ENCODE results near the gene REPS1.
A peak's percentile ranks its signal among the peaks of the same experiment; 100 is the strongest.

The REPS1 gene

GRCh38 chr6:138957484-138957883 is 30.6 kb downstream of the REPS1 start:
- Histone ChIP-seq H4K5ac (ENCODE audit: low read length) (no peak overlapping the region), H2BK15ac (replicated peaks; ENCODE audit: low read depth) (no peak overlapping the region), H3K4me2 (ENCODE audit: low read length) (no peak overlapping the region), H2BK5ac (ENCODE audit: low read length) (no peak overlapping the region), H3K9ac (ENCODE audit: low read length) (no peak overlapping the region), H3K79me1 (ENCODE audit: low read length) (peaks cover 3% of the 10 kb centered on the region), H3K79me2 (ENCODE audit: control insufficient read depth, insufficient read depth, low read length) (peaks cover 25% of the 10 kb centered on the region), H3K4me1 (ENCODE audit: control insufficient read depth, low read depth, low read length) (no peaks in the 10 kb centered on the region), H2AK5ac (ENCODE audit: low read length) (no peak overlapping the region), H3K27me3 (ENCODE audit: insufficient read depth, low read length, poor library complexity) (no peaks in the 10 kb centered on the region), H3K23ac (ENCODE audit: low read length) (no peak overlapping the region), H3K36me3 (ENCODE audit: control insufficient read depth, insufficient read depth, low read length) (no peaks in the 10 kb centered on the region), H3K27ac (ENCODE audit: low read depth, low read length) (no peak overlapping the region), H3K4me3 (ENCODE audit: low read length) (no peak overlapping the region), H3K18ac (ENCODE audit: low read length) (no peak overlapping the region), H3K56ac (ENCODE audit: low read length) (no peak overlapping the region), H4K8ac (ENCODE audit: low read depth, low read length) (no peak overlapping the region), H2BK120ac (ENCODE audit: low read depth, low read length) (no peak overlapping the region), H3K4ac (ENCODE audit: low read depth, low read length) (no peak overlapping the region)
- DNase-seq, result no peak
- no CpG with 5 or more reads among the region's 2 CpGs for WGBS (ENCODE audit: extremely low coverage, insufficient coverage, low lambda C conversion rate)

- no CpG with 5 or more reads among the region's 3 CpGs for WGBS (ENCODE audit: extremely low coverage, insufficient coverage, low lambda C conversion rate)
- no peak overlapping the region for H4K5ac ChIP-seq (ENCODE audit: low read length)
- no peak overlapping the region for H2BK15ac ChIP-seq (replicated peaks; ENCODE audit: low read depth)
- no peak overlapping the region for H2AK5ac ChIP-seq (ENCODE audit: low read length)
- no peak overlapping the region for H3K9ac ChIP-seq (ENCODE audit: low read length)
- H3K79me1 ChIP-seq (ENCODE audit: low read length), result no peaks in the 10 kb centered on the region
- no peaks in the 10 kb centered on the region for H3K36me3 ChIP-seq (ENCODE audit: control insufficient read depth, insufficient read depth, low read length)
- H3K18ac ChIP-seq (ENCODE audit: low read length), result no peak overlapping the region
- H3K4me2 ChIP-seq (ENCODE audit: low read length), result no peak overlapping the region
- H3K4me1 ChIP-seq (ENCODE audit: control insufficient read depth, low read depth, low read length), result no peaks in the 10 kb centered on the region
- H3K27ac ChIP-seq (ENCODE audit: low read depth, low read length), result no peak overlapping the region
- no peaks in the 10 kb centered on the region for H3K27me3 ChIP-seq (ENCODE audit: insufficient read depth, low read length, poor library complexity)
- no peak overlapping the region for H3K4me3 ChIP-seq (ENCODE audit: low read length)
- H4K8ac ChIP-seq (ENCODE audit: low read depth, low read length), result no peak overlapping the region
- peaks cover 20% of the 10 kb centered on the region for H3K79me2 ChIP-seq (ENCODE audit: control insufficient read depth, insufficient read depth, low read length)
- H3K56ac ChIP-seq (ENCODE audit: low read length), result no peak overlapping the region
- H2BK120ac ChIP-seq (ENCODE audit: low read depth, low read length), result no peak overlapping the region
- no peak overlapping the region for H3K23ac ChIP-seq (ENCODE audit: low read length)
- peak; percentile 49 for DNase-seq
- no peak overlapping the region for H3K4ac ChIP-seq (ENCODE audit: low read depth, low read length)
- H2BK5ac ChIP-seq (ENCODE audit: low read length), result no peak overlapping the region
These were observed 31.7 kb downstream of the REPS1 start for GRCh38 chr6:138956244-138956924.

GRCh38 chr6:138955262-138955661 is 32.8 kb downstream of the REPS1 start:
- no peaks in the 10 kb centered on the region for H3K79me1 ChIP-seq (ENCODE audit: low read length)
- H3K56ac ChIP-seq (ENCODE audit: low read length), result no peak overlapping the region
- H4K8ac ChIP-seq (ENCODE audit: low read depth, low read length), result no peak overlapping the region
- no peaks in the 10 kb centered on the region for H3K36me3 ChIP-seq (ENCODE audit: control insufficient read depth, insufficient read depth, low read length)
- no peak overlapping the region for H3K4me3 ChIP-seq (ENCODE audit: low read length)
- no peak overlapping the region for H3K27ac ChIP-seq (ENCODE audit: low read depth, low read length)
- H2BK120ac ChIP-seq (ENCODE audit: low read depth, low read length), result no peak overlapping the region
- no peak overlapping the region for H2BK15ac ChIP-seq (replicated peaks; ENCODE audit: low read depth)
- H3K4ac ChIP-seq (ENCODE audit: low read depth, low read length), result no peak overlapping the region
- H3K27me3 ChIP-seq (ENCODE audit: insufficient read depth, low read length, poor library complexity), result no peaks in the 10 kb centered on the region
- no peak overlapping the region for H2AK5ac ChIP-seq (ENCODE audit: low read length)
- H3K23ac ChIP-seq (ENCODE audit: low read length), result peak overlapping the region; percentile 52
- no peak for DNase-seq
- no peak overlapping the region for H3K9ac ChIP-seq (ENCODE audit: low read length)
- peaks cover 20% of the 10 kb centered on the region for H3K79me2 ChIP-seq (ENCODE audit: control insufficient read depth, insufficient read depth, low read length)
- H2BK5ac ChIP-seq (ENCODE audit: low read length), result no peak overlapping the region
- H3K18ac ChIP-seq (ENCODE audit: low read length), result no peak overlapping the region
- no peak overlapping the region for H3K4me2 ChIP-seq (ENCODE audit: low read length)
- H4K5ac ChIP-seq (ENCODE audit: low read length), result no peak overlapping the region
- H3K4me1 ChIP-seq (ENCODE audit: control insufficient read depth, low read depth, low read length), result no peaks in the 10 kb centered on the region

- Histone ChIP-seq H3K4me3 (ENCODE audit: low read length) (no peak overlapping the region), H2BK5ac (ENCODE audit: low read length) (no peak overlapping the region), H3K27ac (ENCODE audit: low read depth, low read length) (no peak overlapping the region), H2BK15ac (replicated peaks; ENCODE audit: low read depth) (no peak overlapping the region), H3K9ac (ENCODE audit: low read length) (no peak overlapping the region), H3K36me3 (ENCODE audit: control insufficient read depth, insufficient read depth, low read length) (no peaks in the 10 kb centered on the region), H3K4me1 (ENCODE audit: control insufficient read depth, low read depth, low read length) (no peaks in the 10 kb centered on the region), H3K56ac (ENCODE audit: low read length) (no peak overlapping the region), H2BK120ac (ENCODE audit: low read depth, low read length) (no peak overlapping the region), H4K5ac (ENCODE audit: low read length) (no peak overlapping the region), H3K4ac (ENCODE audit: low read depth, low read length) (no peak overlapping the region), H2AK5ac (ENCODE audit: low read length) (no peak overlapping the region), H3K79me2 (ENCODE audit: control insufficient read depth, insufficient read depth, low read length) (peaks cover 14% of the 10 kb centered on the region), H4K8ac (ENCODE audit: low read depth, low read length) (no peak overlapping the region), H3K18ac (ENCODE audit: low read length) (no peak overlapping the region), H3K27me3 (ENCODE audit: insufficient read depth, low read length, poor library complexity) (no peaks in the 10 kb centered on the region), H3K79me1 (ENCODE audit: low read length) (no peaks in the 10 kb centered on the region), H3K4me2 (ENCODE audit: low read length) (no peak overlapping the region), H3K23ac (ENCODE audit: low read length) (no peak overlapping the region)
- WGBS (ENCODE audit: extremely low coverage, insufficient coverage, low lambda C conversion rate), result no CpG with 5 or more reads among the region's 1 CpG
- no peak for DNase-seq
These were observed 34.6 kb downstream of the REPS1 start for GRCh38 chr6:138953451-138953850.

GRCh38 chr6:138948546-138949179 is 39.4 kb downstream of the REPS1 start:
- Histone ChIP-seq H4K5ac (ENCODE audit: low read length) (no peak overlapping the region), H2BK120ac (ENCODE audit: low read depth, low read length) (no peak overlapping the region), H3K79me1 (ENCODE audit: low read length) (no peaks in the 10 kb centered on the region), H3K27me3 (ENCODE audit: insufficient read depth, low read length, poor library complexity) (no peaks in the 10 kb centered on the region), H3K27ac (ENCODE audit: low read depth, low read length) (no peak overlapping the region), H3K56ac (ENCODE audit: low read length) (no peak overlapping the region), H4K8ac (ENCODE audit: low read depth, low read length) (no peak overlapping the region), H3K4ac (ENCODE audit: low read depth, low read length) (no peak overlapping the region), H2BK5ac (ENCODE audit: low read length) (no peak overlapping the region), H3K18ac (ENCODE audit: low read length) (no peak overlapping the region), H3K23ac (ENCODE audit: low read length) (no peak overlapping the region), H3K4me2 (ENCODE audit: low read length) (no peak overlapping the region), H2AK5ac (ENCODE audit: low read length) (no peak overlapping the region), H3K4me1 (ENCODE audit: control insufficient read depth, low read depth, low read length) (no peaks in the 10 kb centered on the region), H3K36me3 (ENCODE audit: control insufficient read depth, insufficient read depth, low read length) (no peaks in the 10 kb centered on the region), H3K4me3 (ENCODE audit: low read length) (no peak overlapping the region), H3K79me2 (ENCODE audit: control insufficient read depth, insufficient read depth, low read length) (peaks cover 3% of the 10 kb centered on the region), H3K9ac (ENCODE audit: low read length) (no peak overlapping the region), H2BK15ac (replicated peaks; ENCODE audit: low read depth) (no peak overlapping the region)
- peak; percentile 45 for DNase-seq
- WGBS (ENCODE audit: extremely low coverage, insufficient coverage, low lambda C conversion rate), result no CpG with 5 or more reads among the region's 1 CpG

- Histone ChIP-seq H2BK120ac (ENCODE audit: low read depth, low read length) (no peak overlapping the region), H3K23ac (ENCODE audit: low read length) (no peak overlapping the region), H4K8ac (ENCODE audit: low read depth, low read length) (no peak overlapping the region), H3K4me3 (ENCODE audit: low read length) (no peak overlapping the region), H3K18ac (ENCODE audit: low read length) (no peak overlapping the region), H3K79me1 (ENCODE audit: low read length) (no peaks in the 10 kb centered on the region), H3K4me2 (ENCODE audit: low read length) (no peak overlapping the region), H3K79me2 (ENCODE audit: control insufficient read depth, insufficient read depth, low read length) (peaks cover 3% of the 10 kb centered on the region), H3K56ac (ENCODE audit: low read length) (no peak overlapping the region), H3K36me3 (ENCODE audit: control insufficient read depth, insufficient read depth, low read length) (no peaks in the 10 kb centered on the region), H3K27me3 (ENCODE audit: insufficient read depth, low read length, poor library complexity) (no peaks in the 10 kb centered on the region), H2AK5ac (ENCODE audit: low read length) (no peak overlapping the region), H3K4ac (ENCODE audit: low read depth, low read length) (no peak overlapping the region), H3K4me1 (ENCODE audit: control insufficient read depth, low read depth, low read length) (no peaks in the 10 kb centered on the region), H4K5ac (ENCODE audit: low read length) (no peak overlapping the region), H3K27ac (ENCODE audit: low read depth, low read length) (no peak overlapping the region), H2BK15ac (replicated peaks; ENCODE audit: low read depth) (no peak overlapping the region), H3K9ac (ENCODE audit: low read length) (no peak overlapping the region), H2BK5ac (ENCODE audit: low read length) (no peak overlapping the region)
- no CpG with 5 or more reads among the region's 2 CpGs for WGBS (ENCODE audit: extremely low coverage, insufficient coverage, low lambda C conversion rate)
- DNase-seq, result no peak
These were observed 40.0 kb downstream of the REPS1 start for GRCh38 chr6:138948004-138948403.

Measured in mesendoderm (in vitro differentiated cells).